Neuron (in vitro differentiated cells): Measurements from ENCODE around the gene CHN2.

Experiments
- H2AFZ ChIP-seq: one replicate; pipeline ENCODE4 v1.6.1; 2013; ENCODE audit warnings: low read depth, mild to moderate bottlenecking, inconsistent platforms, low read length, moderate library complexity
- H3K27me3 ChIP-seq: one replicate; pipeline ENCODE4 v1.6.1; 2013; ENCODE audit warnings: low read length; ENCODE audit not compliant: insufficient read depth
- H3K36me3 ChIP-seq: one replicate; pipeline ENCODE4 v1.6.1; 2013; ENCODE audit warnings: low read length; ENCODE audit not compliant: insufficient read depth
- H3K4me1 ChIP-seq: one replicate; pipeline ENCODE4 v1.6.1; 2013; ENCODE audit warnings: low read length; ENCODE audit not compliant: insufficient read depth
- H3K4me3 ChIP-seq: 2 replicates; pipeline ENCODE4 v1.5.1; 2013; ENCODE audit warnings: mild to moderate bottlenecking, low read length, moderate library complexity
- H3K9me3 ChIP-seq: one replicate; pipeline ENCODE4 v1.6.1; 2013; ENCODE audit warnings: low read length

Gene CHN2

DNA sequence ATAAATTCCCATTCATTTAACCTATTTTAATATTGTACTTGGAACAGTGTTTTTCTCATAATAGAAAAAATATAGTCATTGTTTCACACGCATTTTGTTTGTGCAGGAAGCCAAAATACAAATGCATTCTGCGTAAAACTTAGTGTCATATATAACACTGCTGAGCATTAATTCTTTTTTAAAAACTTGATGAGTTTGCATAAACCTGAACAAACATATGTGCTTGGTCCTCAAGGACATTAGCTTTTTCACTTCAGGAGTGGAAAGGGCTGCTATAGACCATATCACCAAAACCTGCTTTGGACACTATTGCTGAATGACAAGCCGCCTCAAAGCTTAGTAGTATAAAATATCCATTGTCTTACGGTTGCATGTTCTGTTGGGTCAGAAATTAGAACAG lies 267.4 kb downstream of the CHN2 start:
- no peaks in the 10 kb centered on the region for H3K36me3 ChIP-seq
- peaks cover 10% of the 10 kb centered on the region for H3K27me3 ChIP-seq
- H2AFZ ChIP-seq: no peak overlapping the region
- no peaks in the 10 kb centered on the region for H3K9me3 ChIP-seq
- H3K4me1 ChIP-seq: peaks cover 27% of the 10 kb centered on the region
- no peak overlapping the region for H3K4me3 ChIP-seq

DNA sequence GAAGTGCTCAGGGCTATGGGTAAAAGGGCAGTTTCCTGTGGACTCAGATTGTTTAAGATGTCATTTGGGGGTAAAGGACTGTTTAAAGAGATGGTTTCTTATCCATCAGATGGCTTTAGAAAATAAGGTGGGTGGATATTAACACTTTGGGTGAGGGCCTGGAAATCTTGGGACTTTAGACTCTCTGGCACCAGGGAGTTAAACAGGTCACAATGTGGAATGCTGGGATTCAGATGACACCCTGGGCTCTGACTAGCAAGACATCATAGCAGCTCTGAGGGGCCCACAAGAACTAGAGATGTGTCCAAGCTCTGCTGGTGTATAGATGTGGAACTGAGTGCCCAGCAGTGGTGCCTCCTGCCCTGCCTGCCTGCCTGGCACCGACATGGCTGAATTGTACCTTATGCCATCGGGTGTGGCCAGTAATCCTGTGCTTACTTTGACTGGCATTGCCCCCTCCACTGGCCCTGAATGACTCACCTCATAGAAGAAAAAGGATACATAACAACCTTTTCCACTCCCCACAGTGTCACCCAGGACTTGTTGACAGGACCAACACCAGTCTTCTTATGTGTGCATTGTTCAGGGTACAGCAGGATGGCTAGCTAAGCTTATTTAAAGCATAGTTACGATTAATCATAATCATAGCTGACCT lies 269.1 kb downstream of the CHN2 start:
- Histone ChIP-seq H3K4me3 (no peak overlapping the region), H3K4me1 (peaks cover 11% of the 10 kb centered on the region), H3K36me3 (no peaks in the 10 kb centered on the region), H2AFZ (no peak overlapping the region), H3K9me3 (no peaks in the 10 kb centered on the region), H3K27me3 (peaks cover 10% of the 10 kb centered on the region)

DNA sequence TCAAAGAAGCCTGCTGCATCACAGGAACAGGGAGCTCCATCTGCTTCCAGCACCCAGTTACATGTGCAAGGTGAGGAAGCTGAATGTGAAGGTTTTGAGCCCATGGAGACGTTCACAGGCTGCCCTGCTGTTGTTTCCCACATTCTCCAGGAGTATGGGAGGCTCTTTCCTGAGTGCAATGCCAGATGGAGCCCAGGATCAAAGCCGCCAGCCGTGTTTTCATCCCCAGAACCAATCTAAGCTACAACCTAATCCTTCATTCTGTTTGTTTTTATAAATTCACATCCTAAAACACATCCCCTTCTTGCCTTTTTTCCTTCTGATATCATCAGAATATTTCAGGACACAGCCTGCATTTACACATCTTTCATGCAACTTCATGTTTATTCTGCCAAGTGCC lies 270.2 kb downstream of the CHN2 start:
- no peaks in the 10 kb centered on the region for H3K9me3 ChIP-seq
- peaks cover 6% of the 10 kb centered on the region for H3K27me3 ChIP-seq
- no peaks in the 10 kb centered on the region for H3K36me3 ChIP-seq
- H2AFZ ChIP-seq: no peak overlapping the region
- H3K4me3 ChIP-seq: no peak overlapping the region
- H3K4me1 ChIP-seq: no peaks in the 10 kb centered on the region

DNA sequence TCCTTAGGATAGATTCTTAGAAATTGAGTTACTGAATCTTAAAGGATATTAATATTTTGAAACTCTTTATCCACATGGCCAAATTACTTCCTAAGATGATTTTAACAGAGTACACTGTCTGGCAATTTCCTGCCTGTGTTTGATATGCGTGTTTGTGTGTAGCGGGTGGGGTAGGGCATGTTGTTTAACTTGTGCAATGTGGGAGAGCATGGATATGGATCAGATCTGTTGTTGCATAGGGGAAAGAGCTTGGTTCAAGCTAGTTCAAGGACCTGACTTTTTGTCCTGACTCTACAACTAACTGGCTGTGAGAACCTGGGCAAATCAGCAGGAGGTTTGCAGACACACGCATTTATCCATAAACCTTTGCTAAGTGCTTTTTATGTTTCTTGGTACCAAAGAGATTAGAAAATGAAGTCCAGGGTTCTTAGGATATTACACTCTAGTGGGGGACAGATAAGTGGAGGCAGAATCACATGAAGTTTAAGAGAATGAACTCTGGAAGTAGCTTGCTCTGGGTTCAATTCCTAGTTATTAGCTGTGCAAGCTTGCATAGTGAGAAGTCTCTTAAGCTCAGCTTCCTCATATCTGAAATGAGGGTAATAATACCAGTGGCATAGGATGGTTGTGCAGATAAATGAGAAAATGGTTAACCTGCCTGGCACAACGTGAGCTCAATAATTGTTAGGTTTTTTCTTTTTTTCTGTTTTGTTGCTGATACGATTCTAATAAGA lies 272.8 kb downstream of the CHN2 start:
- Histone ChIP-seq H3K27me3 (peaks cover 6% of the 10 kb centered on the region), H3K4me1 (no peaks in the 10 kb centered on the region), H2AFZ (no peak overlapping the region)

DNA sequence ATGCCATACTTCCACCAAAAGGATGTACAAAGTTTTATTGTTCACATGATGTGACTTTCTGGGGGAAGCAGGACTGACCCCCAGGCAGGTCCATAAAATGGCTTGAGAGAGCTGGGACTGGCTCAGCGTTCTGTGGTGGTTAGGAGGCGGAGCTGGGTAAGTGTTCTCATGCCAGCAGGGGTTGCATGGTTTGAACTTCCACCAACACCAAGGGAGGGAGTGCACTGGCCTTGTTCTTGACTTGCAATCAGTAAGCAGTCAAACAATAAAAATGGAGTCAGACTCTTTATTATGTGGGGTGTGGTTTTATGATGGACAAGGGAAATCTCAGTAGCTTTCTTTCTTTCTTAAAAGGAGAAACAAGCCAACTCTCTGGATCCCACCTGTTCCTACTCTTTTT lies 273.6 kb downstream of the CHN2 start:
- no peaks in the 10 kb centered on the region for H3K36me3 ChIP-seq
- H3K9me3 ChIP-seq: no peaks in the 10 kb centered on the region
- H3K4me1 ChIP-seq: no peaks in the 10 kb centered on the region
- peaks cover 6% of the 10 kb centered on the region for H3K27me3 ChIP-seq
- no peak overlapping the region for H3K4me3 ChIP-seq
- H2AFZ ChIP-seq: no peak overlapping the region

More for the DNA sequence above, 272.8 kb downstream of the CHN2 start:
- H3K9me3 ChIP-seq: no peaks in the 10 kb centered on the region
- H3K36me3 ChIP-seq: no peaks in the 10 kb centered on the region
- H3K4me3 ChIP-seq: no peak overlapping the region

DNA sequence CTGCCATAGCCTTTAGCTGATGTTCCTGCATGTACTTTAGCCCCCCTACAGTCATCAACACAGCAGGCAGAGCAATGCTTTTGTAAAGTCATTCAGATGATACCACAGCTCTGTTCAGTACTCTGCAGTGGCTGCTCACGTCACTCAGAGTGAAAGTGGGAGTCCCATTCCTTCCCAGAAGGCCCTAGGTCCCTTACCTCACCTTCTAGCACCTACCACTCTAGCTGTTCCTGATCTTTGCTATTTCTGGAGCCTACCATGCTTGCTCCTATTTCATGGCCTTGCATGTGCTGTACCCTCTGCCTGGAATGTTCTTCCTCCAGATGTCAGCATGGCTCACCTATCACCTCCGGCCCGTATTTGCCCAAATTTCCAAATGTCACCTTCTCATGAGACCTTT lies 274.7 kb downstream of the CHN2 start:
- Histone ChIP-seq H2AFZ (no peak overlapping the region), H3K9me3 (no peaks in the 10 kb centered on the region), H3K36me3 (no peaks in the 10 kb centered on the region), H3K4me1 (no peaks in the 10 kb centered on the region), H3K4me3 (no peak overlapping the region), H3K27me3 (no peaks in the 10 kb centered on the region)

DNA sequence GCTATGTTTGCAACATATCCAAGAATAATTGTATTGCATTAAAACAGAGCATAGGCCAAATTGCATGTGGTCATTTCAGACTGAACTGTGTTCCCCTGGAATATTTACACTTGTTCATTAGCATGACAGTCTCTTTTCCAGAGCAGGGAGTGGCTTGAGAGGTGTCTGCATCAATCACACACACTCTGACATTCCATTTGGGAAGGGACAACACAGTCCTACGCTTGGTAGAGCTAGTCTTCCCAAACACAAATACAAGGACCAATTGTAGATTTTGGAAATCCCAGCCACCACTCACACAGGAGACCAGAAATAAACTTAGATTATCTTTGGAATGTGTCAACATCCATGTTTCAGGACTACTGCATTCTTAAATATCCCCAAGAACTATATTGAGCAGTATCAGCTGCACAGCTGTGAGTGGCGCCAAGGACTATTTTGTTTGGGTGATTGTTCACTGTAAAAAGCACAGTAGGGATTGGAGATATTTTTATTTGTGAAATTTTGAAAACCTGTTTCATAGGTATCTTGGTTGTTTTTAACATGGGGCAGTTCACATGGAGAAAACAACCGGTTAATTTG lies 275.5 kb downstream of the CHN2 start:
- H2AFZ ChIP-seq: no peak overlapping the region
- no peaks in the 10 kb centered on the region for H3K27me3 ChIP-seq
- H3K9me3 ChIP-seq: no peaks in the 10 kb centered on the region
- H3K36me3 ChIP-seq: no peaks in the 10 kb centered on the region
- no peak overlapping the region for H3K4me3 ChIP-seq
- no peaks in the 10 kb centered on the region for H3K4me1 ChIP-seq

DNA sequence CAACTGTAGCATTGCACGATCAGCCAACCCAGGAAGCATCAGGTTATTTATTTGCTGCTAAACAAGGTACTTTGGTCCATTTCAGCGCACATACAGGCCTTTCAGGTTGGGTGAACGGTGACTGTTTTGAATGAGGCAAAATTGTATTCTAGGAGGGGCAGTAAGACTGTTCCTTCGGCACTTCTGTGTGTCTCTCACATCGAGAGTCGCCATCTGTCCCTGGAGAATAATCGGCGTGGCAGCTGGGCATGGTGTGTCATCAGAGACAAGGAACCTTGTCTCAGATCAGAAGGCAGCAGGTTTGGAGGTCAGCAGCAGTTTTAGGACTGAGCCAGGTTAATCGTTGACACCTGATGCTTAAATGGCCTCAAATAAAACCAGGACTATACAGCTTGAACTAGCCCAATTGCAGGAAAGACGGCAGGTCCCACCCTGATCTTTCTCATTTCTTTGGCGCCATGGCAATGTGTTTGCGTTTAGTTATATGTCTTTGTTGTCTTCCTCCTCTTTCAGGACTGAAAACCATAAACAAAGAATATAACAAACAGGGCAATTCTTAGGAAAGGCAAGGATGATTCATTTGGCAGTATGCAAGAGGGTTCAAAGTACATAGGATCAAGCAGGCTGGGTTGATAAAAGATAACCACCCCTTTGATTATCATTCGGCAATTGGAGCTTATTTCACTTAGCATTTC lies 277.0 kb downstream of the CHN2 start:
- H3K36me3 ChIP-seq: no peaks in the 10 kb centered on the region
- H3K27me3 ChIP-seq: no peaks in the 10 kb centered on the region
- H3K4me3 ChIP-seq: no peak overlapping the region
- no peak overlapping the region for H2AFZ ChIP-seq
- no peaks in the 10 kb centered on the region for H3K9me3 ChIP-seq
- no peaks in the 10 kb centered on the region for H3K4me1 ChIP-seq

DNA sequence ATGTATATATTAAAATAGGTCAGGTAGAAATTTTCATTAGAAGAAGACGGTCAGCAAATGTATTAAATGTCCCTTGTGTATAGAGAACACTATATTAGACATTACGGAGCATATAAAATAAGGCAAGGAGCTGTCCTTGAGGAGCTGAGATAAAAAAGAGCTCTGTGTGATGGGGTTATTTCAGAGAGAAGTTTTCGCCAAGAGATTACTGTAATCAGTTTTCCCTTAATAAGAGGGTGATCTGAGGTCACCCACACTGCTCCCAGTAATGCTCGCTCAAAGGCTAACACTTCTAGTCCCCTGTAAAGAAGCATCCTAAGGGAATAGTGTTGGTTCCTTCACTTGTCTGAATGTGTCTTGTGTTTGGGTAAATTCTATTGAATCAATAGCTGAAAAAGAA lies 282.3 kb downstream of the CHN2 start:
- no peak overlapping the region for H3K4me3 ChIP-seq
- no peaks in the 10 kb centered on the region for H3K36me3 ChIP-seq
- H3K4me1 ChIP-seq: peaks cover 33% of the 10 kb centered on the region

DNA sequence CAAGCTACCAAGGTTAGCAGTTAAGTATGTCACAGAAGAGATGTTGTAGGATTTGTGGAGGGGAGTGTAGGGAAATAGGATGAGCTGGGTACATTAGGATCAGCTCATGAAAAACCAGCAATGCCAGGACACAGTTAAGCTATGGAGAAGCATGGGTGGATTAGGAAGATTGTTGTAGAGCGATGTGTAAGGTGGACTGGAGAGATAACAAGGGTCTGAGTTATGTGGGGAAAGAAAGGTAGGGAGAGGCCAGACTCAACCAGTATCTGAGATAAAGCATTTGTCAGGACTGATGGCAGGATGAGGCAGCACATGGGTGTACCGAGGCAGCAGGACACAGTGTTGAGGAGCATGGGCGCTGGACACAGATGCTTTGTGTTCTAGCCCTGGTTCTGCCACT lies 283.7 kb downstream of the CHN2 start:
- Histone ChIP-seq H3K4me3 (no peak overlapping the region), H3K36me3 (no peaks in the 10 kb centered on the region), H3K9me3 (no peaks in the 10 kb centered on the region), H3K4me1 (peaks cover 39% of the 10 kb centered on the region), H3K27me3 (no peaks in the 10 kb centered on the region), H2AFZ (no peak overlapping the region)

More for the DNA sequence above, 282.3 kb downstream of the CHN2 start:
- no peaks in the 10 kb centered on the region for H3K9me3 ChIP-seq
- no peak overlapping the region for H2AFZ ChIP-seq
- H3K27me3 ChIP-seq: no peaks in the 10 kb centered on the region

DNA sequence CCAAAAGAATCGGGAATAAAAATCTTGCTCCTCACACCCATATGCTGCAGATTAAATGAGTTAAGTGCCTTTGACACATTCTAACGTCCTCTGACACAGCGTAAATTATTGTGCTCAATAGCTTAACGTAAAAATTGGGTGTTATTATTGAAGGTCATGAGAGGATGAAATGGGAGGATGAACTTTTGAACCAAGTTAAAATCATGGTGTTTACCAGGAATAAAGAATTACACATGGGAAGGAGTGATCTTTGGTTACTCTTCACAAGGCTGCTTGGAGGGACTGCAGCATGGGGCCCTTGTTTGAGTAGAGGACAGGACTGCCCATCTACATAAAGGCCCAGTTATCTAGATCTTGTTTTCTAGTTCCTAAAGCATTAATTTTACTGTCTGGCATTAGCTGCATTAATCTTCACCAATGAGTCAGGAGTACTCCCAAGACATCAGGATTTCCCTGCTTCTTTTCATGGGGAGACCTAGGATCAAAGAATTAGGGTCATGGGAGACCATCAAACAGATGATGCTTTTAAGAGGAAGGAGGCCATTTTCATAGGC lies 284.2 kb downstream of the CHN2 start:
- H3K36me3 ChIP-seq: no peaks in the 10 kb centered on the region
- peaks cover 39% of the 10 kb centered on the region for H3K4me1 ChIP-seq
- no peak overlapping the region for H2AFZ ChIP-seq
- H3K27me3 ChIP-seq: no peaks in the 10 kb centered on the region
- no peak overlapping the region for H3K4me3 ChIP-seq
- H3K9me3 ChIP-seq: no peaks in the 10 kb centered on the region

DNA sequence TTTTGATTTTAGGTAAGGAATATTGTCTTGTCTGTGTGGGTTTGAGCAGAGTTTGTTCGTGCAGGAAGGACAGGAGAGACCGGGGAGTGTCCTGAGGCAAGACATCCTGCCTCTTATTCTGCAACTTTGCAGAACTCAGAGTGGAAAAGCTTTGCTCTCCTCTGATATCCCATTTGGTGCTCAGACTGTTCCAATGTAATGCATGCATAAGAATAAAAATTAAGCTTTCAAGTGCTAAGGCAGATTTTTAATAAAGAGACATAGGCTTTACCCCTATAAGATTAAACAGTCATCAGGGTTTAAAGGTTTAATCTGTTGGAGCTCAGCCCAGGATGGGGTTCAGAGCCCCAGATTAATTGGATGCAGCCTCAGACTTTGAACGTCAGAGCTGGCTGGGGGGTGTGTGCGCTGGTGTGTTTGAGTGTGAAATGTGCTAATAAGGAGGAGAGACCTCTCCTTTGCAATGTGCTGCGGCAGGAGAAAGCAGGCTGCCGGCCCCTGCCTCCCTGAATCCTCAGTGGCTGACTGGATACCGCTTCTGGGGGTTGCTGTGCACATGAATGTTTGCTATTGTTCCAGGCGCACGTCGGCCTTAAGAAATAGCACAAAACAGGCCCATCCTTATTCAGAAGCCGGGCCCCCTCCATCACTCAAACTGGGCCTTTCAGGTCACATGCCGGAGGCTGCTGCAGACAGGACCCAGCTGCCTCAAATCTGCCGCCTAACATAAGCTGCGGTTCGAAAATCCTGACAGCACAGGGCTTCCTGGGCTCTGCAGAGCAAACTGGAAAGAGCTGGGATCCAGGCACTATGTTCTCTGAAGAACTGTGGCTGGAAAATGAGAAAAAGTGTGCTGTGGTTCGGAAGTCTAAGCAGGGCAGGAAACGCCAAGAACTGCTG lies 285.0 kb downstream of the CHN2 start:
- H3K36me3 ChIP-seq: no peaks in the 10 kb centered on the region
- H3K4me3 ChIP-seq: peak overlapping the region; percentile 42
- H3K9me3 ChIP-seq: no peaks in the 10 kb centered on the region
- peak overlapping the region; percentile 2 for H2AFZ ChIP-seq
- H3K27me3 ChIP-seq: no peaks in the 10 kb centered on the region
- peaks cover 39% of the 10 kb centered on the region for H3K4me1 ChIP-seq
